ENCODE data around the gene DNAH17. TPM values are rescaled to one million over a fixed set of nuclear protein-coding genes. Genes with fewer than 3 reads are reported as not detected.

DNAH17 gene
- total RNA-seq, 1 donor = not detected

- H3K4me3 ChIP-seq (ENCODE audit: low read depth, low read length) = no peak overlapping the region
- no peak for DNase-seq (ENCODE audit: low read depth)
- TF ChIP-seq CTCF (IDR thresholded peaks at IDR 0.05; ENCODE audit: insufficient read depth, low read depth, low read length) = no peak
These were observed 117.0 kb downstream of the DNAH17 start for GRCh38 chr17:78460176-78460675.

GRCh38 chr17:78459696-78460095, 117.5 kb downstream of the DNAH17 start:
- H3K4me3 ChIP-seq (ENCODE audit: low read depth, low read length) = no peak overlapping the region
- DNase-seq (ENCODE audit: low read depth) = no peak
- TF ChIP-seq CTCF (IDR thresholded peaks at IDR 0.05; ENCODE audit: insufficient read depth, low read depth, low read length) = no peak

- H3K4me3 ChIP-seq (ENCODE audit: low read depth, low read length) = no peak overlapping the region
- TF ChIP-seq CTCF (IDR thresholded peaks at IDR 0.05; ENCODE audit: insufficient read depth, low read depth, low read length) = no peak
- no peak for DNase-seq (ENCODE audit: low read depth)
These were observed 118.4 kb downstream of the DNAH17 start for GRCh38 chr17:78458736-78459335.

GRCh38 chr17:78458091-78458490, 119.1 kb downstream of the DNAH17 start:
- no peak overlapping the region for H3K4me3 ChIP-seq (ENCODE audit: low read depth, low read length)
- no peak for DNase-seq (ENCODE audit: low read depth)
- TF ChIP-seq CTCF (IDR thresholded peaks at IDR 0.05; ENCODE audit: insufficient read depth, low read depth, low read length) = no peak

GRCh38 chr17:78454346-78454745, 122.8 kb downstream of the DNAH17 start:
- TF ChIP-seq CTCF (IDR thresholded peaks at IDR 0.05; ENCODE audit: insufficient read depth, low read depth, low read length) = no peak
- H3K4me3 ChIP-seq (ENCODE audit: low read depth, low read length) = no peak overlapping the region
- no peak for DNase-seq (ENCODE audit: low read depth)

GRCh38 chr17:78451753-78452152, 125.4 kb downstream of the DNAH17 start:
- H3K4me3 ChIP-seq (ENCODE audit: low read depth, low read length) = no peak overlapping the region
- no peak for TF ChIP-seq CTCF (IDR thresholded peaks at IDR 0.05; ENCODE audit: insufficient read depth, low read depth, low read length)
- DNase-seq (ENCODE audit: low read depth) = no peak

Measured in fibroblast of villous mesenchyme (primary cell).